ENCODE data around the gene SATB1.

The SATB1 gene

DNA sequence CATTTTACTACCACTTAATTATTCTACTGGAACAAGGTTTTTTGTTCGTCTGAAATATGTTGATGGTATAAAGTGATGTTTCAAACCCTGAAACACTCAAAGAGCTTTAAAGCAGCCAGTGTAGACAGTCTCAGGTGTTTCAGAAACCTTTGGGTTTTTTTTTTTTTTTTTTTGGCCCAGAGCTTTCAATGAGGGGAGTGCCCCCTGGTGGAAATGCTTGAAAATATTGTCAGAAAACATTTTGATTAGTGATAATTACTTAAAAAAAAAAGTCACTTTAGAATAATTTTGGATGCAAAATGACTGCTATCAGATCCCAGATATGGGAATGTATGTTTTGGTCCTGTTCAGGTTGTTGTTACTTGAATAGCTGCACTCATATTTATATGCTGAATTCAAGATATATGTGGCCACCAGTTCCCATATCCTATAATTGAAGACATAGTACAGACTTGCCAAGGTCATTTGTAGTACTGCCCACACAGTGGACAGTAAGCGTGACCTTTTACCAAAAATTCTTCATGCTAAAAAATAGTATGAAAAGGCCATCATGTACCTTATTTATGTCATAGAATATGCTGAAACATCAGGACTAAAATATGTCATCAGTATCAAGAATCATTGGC lies 35.9 kb downstream of the SATB1 start:
- peaks cover 11% of the 10 kb centered on the region for H3K4me1 ChIP-seq (ENCODE audit: insufficient read depth, low read length, poor library complexity, severe bottlenecking)
- no peaks in the 10 kb centered on the region for H3K9me2 ChIP-seq (replicated peaks; ENCODE audit: low read depth, low read length)
- H3K4me3 ChIP-seq (ENCODE audit: low read length, poor library complexity, severe bottlenecking) = no peak overlapping the region
- peaks cover 3% of the 10 kb centered on the region; the same call in 1 of the 2 replicates for H3F3A ChIP-seq (ENCODE audit: low read depth)
- no peaks in the 10 kb centered on the region for H4K20me1 ChIP-seq (ENCODE audit: insufficient read depth, low read length, poor library complexity, severe bottlenecking)
- H3K9me3 ChIP-seq (ENCODE audit: insufficient read depth, low read depth, low read length) = no peaks in the 10 kb centered on the region
- no peak overlapping the region for H2AFZ ChIP-seq (ENCODE audit: low read length)
- H3K27me3 ChIP-seq (ENCODE audit: insufficient read depth, low read length, poor library complexity, severe bottlenecking) = no peaks in the 10 kb centered on the region
- peaks cover 61% of the 10 kb centered on the region for H3K36me3 ChIP-seq (ENCODE audit: insufficient read depth, low read length)
- H3K4me2 ChIP-seq (ENCODE audit: low read depth, low read length, poor library complexity, severe bottlenecking) = no peak overlapping the region
- no peak overlapping the region for H3K9ac ChIP-seq (ENCODE audit: low read depth, low read length, poor library complexity, severe bottlenecking)
- H3K79me2 ChIP-seq (ENCODE audit: insufficient read depth, low read length) = peaks cover 16% of the 10 kb centered on the region
- TF ChIP-seq, protein P1, sequence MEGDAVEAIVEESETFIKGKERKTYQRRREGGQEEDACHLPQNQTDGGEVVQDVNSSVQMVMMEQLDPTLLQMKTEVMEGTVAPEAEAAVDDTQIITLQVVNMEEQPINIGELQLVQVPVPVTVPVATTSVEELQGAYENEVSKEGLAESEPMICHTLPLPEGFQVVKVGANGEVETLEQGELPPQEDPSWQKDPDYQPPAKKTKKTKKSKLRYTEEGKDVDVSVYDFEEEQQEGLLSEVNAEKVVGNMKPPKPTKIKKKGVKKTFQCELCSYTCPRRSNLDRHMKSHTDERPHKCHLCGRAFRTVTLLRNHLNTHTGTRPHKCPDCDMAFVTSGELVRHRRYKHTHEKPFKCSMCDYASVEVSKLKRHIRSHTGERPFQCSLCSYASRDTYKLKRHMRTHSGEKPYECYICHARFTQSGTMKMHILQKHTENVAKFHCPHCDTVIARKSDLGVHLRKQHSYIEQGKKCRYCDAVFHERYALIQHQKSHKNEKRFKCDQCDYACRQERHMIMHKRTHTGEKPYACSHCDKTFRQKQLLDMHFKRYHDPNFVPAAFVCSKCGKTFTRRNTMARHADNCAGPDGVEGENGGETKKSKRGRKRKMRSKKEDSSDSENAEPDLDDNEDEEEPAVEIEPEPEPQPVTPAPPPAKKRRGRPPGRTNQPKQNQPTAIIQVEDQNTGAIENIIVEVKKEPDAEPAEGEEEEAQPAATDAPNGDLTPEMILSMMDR (conservative IDR thresholded peaks at IDR 0.05; ENCODE audit: low read length) = peak; percentile 89
- no peak for TF ChIP-seq EZH2phosphoT487 (IDR thresholded peaks at IDR 0.05; ENCODE audit: borderline replicate concordance)

DNA sequence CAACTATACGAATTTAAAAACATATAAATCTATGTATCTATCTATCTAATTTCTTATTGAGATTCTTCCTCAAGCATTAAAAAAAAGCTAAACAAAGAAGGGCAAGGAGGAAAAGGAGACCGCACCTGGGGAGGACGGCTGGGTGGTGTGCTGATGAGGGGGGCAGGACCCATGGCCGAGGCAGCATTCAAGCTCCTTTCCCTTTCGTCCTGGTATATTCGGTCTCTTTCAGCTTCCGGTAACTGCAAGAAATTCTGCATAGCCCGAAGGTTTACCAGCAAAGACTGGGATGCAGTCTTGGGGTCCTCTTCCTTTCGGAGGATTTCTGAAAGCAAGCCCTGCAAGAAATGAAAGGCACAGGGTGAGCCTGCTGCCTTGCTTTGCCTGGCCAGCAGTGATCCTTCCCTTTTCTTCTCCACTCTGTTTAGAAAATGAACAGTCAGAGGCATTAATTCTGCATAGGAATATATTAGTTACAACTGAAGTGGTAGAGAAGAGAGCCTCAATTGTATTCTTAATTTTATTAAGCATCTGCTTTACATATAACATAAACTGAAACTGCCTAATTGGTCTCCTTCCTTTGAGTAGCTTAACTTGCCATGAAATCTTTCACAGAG lies 38.8 kb downstream of the SATB1 start:
- no peaks in the 10 kb centered on the region for H3K9me3 ChIP-seq (ENCODE audit: insufficient read depth, low read depth, low read length)
- H3K9me2 ChIP-seq (replicated peaks; ENCODE audit: low read depth, low read length) = no peaks in the 10 kb centered on the region
- peaks cover 50% of the 10 kb centered on the region; the same call in 1 of the 2 replicates for H3K36me3 ChIP-seq (ENCODE audit: insufficient read depth, low read length)
- peaks cover 3% of the 10 kb centered on the region; the same call in 1 of the 2 replicates for H3F3A ChIP-seq (ENCODE audit: low read depth)
- H2AFZ ChIP-seq (ENCODE audit: low read length) = no peak overlapping the region
- H3K4me1 ChIP-seq (ENCODE audit: insufficient read depth, low read length, poor library complexity, severe bottlenecking) = peaks cover 11% of the 10 kb centered on the region
- no peaks in the 10 kb centered on the region for H4K20me1 ChIP-seq (ENCODE audit: insufficient read depth, low read length, poor library complexity, severe bottlenecking)
- no peak overlapping the region for H3K4me3 ChIP-seq (ENCODE audit: low read length, poor library complexity, severe bottlenecking)
- no peak overlapping the region for H3K4me2 ChIP-seq (ENCODE audit: low read depth, low read length, poor library complexity, severe bottlenecking)
- no peaks in the 10 kb centered on the region for H3K27me3 ChIP-seq (ENCODE audit: insufficient read depth, low read length, poor library complexity, severe bottlenecking)
- TF ChIP-seq, protein P1 (conservative IDR thresholded peaks at IDR 0.05; ENCODE audit: low read length) = no peak
- TF ChIP-seq EZH2phosphoT487 (IDR thresholded peaks at IDR 0.05; ENCODE audit: borderline replicate concordance) = no peak
- H3K9ac ChIP-seq (ENCODE audit: low read depth, low read length, poor library complexity, severe bottlenecking) = no peak overlapping the region
- H3K79me2 ChIP-seq (ENCODE audit: insufficient read depth, low read length) = peaks cover 15% of the 10 kb centered on the region

DNA sequence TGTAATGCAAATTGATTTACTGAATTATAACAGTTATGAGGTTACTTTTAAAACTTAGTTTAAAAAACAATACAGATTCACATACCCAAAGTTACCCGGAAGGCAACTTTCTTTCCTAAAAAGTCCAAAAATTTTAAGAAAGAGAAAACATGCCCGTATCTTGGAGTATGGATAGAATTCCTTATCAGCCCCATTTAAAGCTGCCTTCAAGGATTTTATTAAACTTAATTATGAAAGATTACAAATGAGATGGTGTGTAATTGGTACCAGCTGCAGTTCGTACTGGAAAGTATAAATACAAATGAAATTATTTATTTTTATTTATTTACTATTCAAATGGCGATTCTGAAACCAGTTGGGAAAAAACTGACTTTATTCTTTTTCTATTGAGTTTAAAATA lies 39.4 kb downstream of the SATB1 start:
- H3F3A ChIP-seq (ENCODE audit: low read depth) = peaks cover 3% of the 10 kb centered on the region; the same call in 1 of the 2 replicates
- TF ChIP-seq, protein P1 (conservative IDR thresholded peaks at IDR 0.05; ENCODE audit: low read length) = no peak
- TF ChIP-seq EZH2phosphoT487 (IDR thresholded peaks at IDR 0.05; ENCODE audit: borderline replicate concordance) = no peak
- H3K9me2 ChIP-seq (replicated peaks; ENCODE audit: low read depth, low read length) = no peaks in the 10 kb centered on the region
- no peak overlapping the region for H3K9ac ChIP-seq (ENCODE audit: low read depth, low read length, poor library complexity, severe bottlenecking)
- H2AFZ ChIP-seq (ENCODE audit: low read length) = no peak overlapping the region
- peaks cover 15% of the 10 kb centered on the region for H3K79me2 ChIP-seq (ENCODE audit: insufficient read depth, low read length)
- no peaks in the 10 kb centered on the region for H3K27me3 ChIP-seq (ENCODE audit: insufficient read depth, low read length, poor library complexity, severe bottlenecking)
- no peak overlapping the region for H3K4me3 ChIP-seq (ENCODE audit: low read length, poor library complexity, severe bottlenecking)
- H3K36me3 ChIP-seq (ENCODE audit: insufficient read depth, low read length) = peaks cover 46% of the 10 kb centered on the region
- H3K9me3 ChIP-seq (ENCODE audit: insufficient read depth, low read depth, low read length) = no peaks in the 10 kb centered on the region
- H4K20me1 ChIP-seq (ENCODE audit: insufficient read depth, low read length, poor library complexity, severe bottlenecking) = no peaks in the 10 kb centered on the region
- H3K4me2 ChIP-seq (ENCODE audit: low read depth, low read length, poor library complexity, severe bottlenecking) = no peak overlapping the region
- peaks cover 11% of the 10 kb centered on the region for H3K4me1 ChIP-seq (ENCODE audit: insufficient read depth, low read length, poor library complexity, severe bottlenecking)
